Renal cortical epithelial cell (primary cell): ENCODE measurements around the gene UBR1. TPM values are rescaled to one million over a fixed set of nuclear protein-coding genes. Genes with fewer than 3 reads are reported as not detected.
"Not testable (repeated sequence)": the region's sequence is repeated elsewhere in the genome, so short reads cannot be mapped to it uniquely, and the experiment has no call there.

Experiments used
- DNase-seq: peaks from one replicate; pipeline ENCODE4 v3.0.0-alpha.2; 2011; ENCODE audit warnings: low read depth
- total RNA-seq: library from RNA; depleted of rRNA; stranded (reverse); fragments of >200 nt; gene quantifications from 2 replicates; pipeline ENCODE4 v1.2.3, GENCODE V29; 2014

UBR1 gene
- total RNA-seq: 32.2 and 42.7 TPM in 2 replicates

DNA sequence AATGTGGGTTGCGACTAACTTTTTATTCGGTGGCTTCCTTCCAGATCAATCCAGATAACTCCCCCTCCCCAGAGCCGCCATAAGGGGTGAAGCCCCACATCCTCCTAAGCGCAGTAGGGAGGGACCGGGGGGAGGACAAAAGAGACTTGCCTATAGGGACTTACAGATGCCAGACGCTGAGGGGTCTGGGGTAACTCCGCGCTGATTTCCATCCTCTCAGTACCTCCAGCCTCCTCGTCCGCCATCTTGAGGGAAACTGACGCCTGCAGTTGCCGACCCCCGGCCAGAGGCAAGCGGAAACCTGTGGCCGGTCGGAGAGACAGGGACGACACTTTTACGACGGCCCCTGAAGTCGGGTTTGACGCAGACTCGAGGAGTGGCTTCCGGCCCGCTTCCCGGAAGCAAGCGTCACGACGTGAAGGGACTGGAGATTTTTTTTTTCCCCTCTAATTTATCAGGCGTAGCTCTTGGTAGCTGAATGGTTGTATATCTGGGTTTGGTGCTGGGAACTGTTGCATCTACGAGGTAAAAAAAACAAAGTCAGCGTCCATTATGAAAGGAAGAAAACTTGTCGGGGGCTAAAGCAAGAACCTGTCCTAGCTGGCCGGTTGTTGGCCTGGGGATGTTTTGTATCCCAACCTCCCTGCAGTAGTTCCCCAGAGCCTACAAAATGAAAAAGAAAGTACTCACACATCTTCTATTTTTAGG lies at the start of gene UBR1:
Gene UBR1 (minus strand): TSS at position 261 of the 708 bp plus-strand sequence. CDS start 16 bp downstream, at position 245.
- DNase-seq: peak; percentile 83

DNA sequence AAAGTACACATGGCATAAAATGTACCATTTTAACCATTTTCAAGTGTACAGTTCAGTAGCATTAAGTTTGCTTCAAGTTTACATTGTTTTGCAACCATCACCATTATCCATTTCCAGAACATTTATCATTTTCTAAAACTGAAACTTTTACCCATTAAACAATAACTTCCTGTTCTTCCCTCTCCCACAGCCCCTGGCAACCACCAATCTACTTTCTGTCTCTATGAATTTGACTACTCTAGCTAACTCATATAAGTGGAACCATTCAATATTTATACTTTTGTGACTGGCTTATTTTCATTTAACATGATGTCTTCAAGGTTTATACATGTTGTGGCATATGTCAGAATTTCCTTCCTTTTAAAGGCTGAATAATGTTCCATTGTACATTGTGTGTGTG lies 47.4 kb upstream of the UBR1 start:
- DNase-seq: no peak

DNA sequence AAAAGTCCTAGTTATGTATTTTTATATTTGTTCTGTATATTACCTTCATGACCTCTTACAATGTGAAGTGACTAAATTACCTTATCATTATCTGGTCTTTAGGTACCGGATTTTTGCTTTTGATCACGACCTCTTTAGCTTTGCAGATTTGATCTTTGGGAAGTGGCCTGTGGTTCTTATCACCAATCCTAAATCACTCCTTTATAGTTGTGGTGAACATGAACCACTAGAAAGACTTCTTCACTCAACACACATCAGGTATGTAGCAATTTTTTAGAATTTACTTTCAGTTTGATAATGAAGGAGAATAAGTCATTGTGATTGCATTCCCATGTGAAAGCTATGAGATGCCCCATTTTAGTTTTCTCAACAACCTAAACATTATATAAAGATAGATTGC lies 45.9 kb upstream of the UBR1 start:
- DNase-seq: no peak

DNA sequence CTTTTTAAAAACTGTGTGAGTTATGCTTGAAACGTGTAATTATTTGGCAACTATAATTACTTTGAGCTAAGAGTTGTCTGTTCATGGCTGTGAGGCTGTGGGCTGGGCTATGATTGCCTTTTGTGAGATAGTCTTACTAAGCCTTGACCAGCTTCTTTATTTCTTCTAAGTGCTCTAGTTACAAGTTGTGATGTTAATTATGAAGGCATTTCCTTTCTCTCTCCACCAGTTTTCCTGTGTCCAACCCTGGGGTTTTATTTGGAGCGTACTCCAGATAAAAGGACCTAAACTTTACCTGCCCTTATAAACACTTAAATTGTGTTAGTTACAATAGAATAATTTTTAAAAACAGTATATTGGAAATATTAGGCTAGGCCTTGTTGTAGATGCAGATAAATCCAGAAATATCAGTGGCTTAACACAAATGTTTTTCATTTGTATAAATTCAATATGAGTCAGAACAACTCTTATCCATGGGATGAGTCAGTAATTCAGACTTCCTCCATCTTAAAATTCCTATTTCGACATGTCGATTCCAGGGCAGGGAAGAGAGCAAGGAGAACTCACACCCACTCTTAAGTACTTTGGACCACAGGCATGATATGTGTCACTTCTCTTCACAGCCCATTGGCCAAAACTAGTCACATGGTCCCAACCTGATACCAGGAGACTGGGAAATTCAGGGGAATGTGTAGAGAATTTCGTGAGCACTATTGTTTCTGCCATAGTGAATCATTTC lies 44.5 kb upstream of the UBR1 start:
- peak; percentile 92 for DNase-seq

DNA sequence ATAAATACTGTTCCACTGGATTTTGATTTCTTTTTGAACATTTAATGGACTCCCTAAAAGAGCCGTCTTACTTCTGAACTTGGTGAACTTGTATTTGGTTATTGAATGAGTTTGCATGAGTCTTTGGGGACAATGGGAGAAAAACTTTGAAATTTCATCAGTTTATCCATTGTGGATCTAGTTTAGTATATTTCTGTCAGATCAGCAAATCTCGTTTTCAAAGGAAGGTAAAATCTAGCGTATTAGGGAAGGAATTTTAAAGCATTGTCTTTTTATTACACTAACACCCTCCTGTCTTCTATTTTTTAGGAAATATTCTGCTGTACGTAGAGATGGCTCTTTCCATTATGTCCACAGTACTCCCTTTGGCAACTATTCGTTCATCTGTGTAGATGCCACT lies 40.3 kb upstream of the UBR1 start:
- no peak for DNase-seq

DNA sequence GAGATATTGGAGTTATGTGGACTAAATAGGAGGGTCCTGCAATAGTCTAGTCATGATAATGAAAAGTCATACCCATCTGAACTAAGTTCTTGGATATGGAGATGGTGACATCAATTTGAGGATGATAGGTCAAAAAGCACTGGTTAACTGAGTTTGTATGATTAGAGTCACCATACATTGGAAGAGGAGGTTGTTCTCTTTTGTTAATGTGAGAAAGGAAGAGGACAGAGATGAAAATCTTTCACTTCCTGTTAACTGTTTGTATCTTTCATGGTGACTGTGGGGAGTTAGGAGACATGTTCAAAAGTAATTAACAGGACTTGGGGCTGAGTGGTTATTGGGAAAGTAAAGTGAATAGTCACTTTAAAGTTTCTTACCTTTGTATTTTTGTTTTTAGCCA lies 38.7 kb upstream of the UBR1 start:
- DNase-seq: no peak

DNA sequence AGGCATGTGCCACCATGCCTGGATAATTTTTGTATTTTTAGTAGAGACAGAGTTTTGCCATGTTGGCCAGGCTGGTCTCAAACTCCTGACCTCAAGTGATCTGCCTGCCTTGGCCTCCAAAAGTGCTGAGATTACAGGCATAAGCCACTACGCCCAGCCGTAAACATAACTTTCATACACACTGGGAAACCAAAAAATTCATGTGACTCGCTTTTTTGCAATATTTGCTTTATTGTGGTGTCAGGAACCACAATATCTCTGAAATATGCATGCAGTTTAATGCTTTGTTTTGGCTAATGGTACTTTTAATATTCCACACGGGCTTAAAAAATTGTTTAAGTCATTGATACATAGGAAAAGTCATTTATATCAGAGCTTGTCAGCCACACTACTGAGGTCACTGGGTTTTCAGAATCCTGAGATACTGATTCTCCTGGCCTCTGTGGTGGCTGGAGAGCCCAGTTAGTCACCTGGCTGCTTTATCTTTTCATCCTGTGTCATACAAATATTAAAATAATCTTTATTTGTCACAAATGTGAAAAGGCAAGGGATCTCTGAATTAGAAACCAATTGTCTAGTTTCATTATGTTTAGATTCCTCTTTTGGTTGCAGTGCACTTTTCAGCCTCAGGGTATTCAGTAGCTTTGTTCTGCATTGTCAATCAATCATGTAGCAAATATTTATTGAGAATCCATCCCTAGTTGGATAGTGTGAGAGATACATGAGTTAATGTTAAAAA lies 37.5 kb upstream of the UBR1 start:
- DNase-seq: no peak

DNA sequence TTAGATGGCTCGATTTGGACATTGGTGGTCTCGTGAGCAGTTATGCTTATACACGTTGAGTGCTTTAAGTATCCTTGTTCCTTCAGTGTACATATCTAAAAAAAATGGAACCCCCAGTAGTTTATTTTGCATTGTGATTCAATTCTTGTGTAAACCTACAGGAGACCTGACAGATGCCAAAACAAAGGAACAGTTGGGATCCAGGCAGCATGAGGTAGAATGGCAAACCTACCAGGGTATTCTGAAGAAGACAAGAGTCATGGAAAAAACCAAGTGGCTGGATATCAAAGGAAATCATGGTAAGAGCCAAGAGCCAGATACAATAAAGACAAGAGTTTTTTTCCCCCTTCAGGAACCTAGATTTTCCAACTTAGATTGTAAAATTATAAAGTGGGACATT lies 29.5 kb upstream of the UBR1 start:
- no peak for DNase-seq

DNA sequence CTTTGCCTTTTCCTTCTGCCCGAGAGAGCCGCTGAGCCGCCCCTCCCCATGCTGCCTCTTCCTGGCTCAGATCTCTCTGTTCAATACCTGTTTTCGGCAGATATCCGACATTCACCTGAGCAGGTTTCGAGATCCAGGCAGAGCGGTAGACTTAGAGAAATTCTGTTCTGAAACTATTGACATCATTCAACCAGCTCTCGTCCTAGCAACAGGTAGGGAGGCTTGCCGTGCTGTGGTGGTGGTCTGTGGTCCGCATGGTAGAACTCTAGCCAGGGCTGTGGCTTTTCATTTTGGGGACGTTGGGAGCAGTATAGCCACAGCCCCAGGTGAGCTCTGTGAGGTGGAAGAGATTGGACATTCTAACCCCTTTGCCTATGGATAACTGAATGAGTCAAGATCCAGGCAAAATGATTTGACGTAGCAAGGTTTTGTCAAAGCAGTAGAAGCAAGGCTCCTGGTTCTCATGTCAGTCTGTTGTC lies 28.4 kb upstream of the UBR1 start:
- DNase-seq: no peak

DNA sequence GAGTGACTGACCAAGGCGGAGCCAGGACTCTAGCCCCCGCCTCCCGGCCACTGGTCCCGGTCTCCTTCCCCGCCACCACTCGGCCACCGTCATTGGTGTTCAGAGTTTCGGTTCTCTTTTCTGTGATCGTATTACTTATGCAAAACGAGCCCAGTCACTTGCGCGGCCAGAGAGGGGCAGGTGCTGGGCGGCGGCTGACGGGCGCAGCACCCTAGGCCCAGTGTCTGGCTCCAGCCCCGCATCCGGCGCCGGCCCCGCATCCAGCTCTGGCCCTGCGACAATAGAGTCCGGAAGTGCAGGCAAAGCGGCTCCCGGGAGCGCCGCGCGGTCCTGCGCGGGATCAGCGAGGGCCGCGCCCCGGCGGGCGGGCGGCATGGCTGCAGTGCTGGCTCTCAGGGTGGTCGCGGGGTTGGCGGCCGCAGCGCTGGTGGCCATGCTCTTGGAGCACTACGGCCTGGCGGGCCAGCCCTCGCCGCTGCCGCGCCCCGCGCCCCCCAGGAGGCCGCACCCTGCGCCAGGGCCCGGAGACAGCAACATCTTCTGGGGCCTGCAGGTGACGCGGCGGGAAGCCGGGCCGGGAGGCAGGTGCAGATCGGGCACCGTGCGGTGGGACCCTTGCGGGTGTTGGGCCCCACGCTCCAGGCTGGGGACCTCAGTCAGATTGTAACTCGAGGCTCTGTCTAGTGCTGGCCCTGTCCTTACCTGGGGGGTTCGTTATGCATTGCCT lies 27.8 kb upstream of the UBR1 start, which contains the start of gene TMEM62:
Gene TMEM62 (plus strand): TSS at position 157 of the 727 bp plus-strand sequence. CDS start 217 bp downstream, at position 374.
- peak; percentile 54 for DNase-seq

DNA sequence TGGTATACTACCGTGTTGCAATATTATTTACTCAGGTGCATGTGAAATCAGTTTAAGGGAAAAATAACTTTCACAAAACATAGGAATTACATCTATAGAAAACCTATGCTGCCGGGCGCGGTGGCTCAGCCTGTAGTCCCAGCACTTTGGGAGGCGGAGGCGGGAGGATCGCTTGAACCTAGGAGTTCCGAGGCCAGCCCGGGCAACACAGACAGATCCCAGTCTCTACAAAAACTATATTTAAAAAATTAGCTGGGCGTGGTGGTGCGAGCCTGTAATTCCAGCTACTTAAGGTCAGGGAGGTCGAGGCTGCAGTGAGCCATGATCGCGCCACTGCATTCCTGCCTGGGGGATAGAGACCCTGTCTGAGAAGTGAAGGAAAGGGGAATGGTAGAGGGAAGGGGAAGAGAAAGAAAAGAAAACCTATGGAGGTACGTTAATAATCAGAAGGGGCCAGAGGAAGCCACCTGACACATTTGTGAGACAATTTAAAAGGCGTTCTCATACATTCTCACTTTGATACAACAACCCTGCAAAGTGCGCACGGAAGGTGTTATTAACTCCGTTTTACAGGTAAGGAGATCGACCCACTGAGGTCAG lies 27.1 kb upstream of the UBR1 start:
- no peak for DNase-seq

DNA sequence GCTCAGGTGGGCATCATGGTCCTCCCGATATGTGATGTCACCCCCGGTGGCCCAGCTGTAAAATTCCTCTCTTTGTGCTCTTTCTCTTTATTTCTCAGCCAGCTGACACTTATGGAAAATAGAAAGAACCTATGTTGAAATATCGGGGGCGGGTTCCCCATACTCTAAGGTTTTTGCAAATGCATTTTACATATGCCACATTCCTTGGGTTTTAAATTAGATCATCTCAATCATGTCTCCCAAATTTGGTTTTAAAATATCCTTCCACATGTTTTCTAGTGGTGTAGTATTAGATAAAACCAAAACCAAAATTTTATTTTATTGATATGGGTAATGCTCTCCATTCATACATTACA lies 23.1 kb upstream of the UBR1 start:
- DNase-seq: no peak

DNA sequence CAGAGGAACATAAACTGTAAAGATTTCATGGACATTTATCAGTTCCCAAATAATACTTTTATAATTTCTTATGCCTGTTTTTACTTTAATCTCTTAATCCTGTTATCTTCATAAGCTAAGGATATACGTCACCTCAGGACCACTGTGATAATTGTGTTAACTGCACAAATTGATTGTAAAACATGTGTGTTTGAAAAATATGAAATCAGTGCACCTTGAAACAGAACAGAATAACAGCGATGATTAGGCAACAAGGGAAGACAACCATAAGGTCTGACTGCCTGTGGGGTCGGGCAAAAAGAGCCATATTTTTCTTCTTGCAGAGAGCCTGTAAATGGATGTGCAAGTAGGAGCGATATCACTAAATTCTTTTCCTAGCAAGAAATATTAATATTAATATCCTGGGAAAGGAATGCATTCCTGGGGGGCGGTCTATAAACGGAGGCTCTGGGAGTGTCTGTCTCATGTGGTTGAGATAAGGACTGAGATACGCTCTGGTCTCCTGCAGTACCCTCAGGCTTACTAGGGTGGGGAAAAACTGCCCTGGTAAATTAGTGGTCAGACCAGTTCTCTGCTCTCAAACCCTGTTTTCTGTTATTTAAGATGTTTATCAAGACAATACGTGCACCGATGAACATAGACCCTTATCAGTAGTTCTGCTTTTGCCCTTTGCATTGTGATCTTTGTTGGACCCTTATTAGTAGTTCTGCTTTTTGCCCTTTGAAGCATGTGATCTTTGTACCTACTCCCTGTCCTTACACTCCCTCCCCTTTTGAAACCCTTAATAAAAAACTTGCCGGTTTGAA lies 22.5 kb upstream of the UBR1 start:
- not testable (repeated sequence) for DNase-seq

DNA sequence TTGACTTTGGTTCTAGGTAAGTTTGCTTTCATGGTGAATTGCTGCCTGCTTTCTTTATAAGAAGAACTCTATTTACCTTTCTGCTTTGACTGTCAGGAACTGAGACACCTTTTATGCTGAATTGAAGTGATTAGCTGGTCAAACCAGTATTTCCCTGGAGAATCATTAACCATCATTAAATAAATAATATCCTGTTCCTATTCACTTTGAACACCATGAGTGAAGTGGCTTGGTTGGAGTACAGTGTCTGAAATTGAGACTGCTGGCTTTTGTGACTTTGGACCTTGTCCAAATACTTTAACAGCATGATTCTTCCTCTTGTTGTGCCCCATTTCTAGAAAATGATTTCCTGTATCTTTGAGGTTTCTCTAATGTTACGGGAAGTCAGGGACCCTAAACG lies 21.9 kb upstream of the UBR1 start:
- peak; percentile 67 for DNase-seq

DNA sequence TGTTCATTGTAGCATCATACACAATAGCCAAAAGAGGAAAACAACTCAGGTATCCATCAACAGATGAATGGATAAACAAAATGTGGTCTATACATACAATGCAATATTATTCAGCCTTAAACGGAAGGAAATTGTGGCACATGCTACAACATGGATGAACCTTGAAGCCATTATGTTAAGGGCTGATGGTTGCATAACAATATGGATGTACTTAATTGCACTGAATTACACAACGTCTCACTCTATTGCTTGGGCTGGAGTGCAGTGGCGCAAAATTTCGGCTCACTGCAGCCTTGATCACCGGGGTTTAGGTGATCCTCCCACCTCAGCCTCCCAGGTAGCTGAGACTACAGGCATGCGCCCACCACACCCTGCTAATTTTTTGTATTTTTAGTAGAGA lies 20.5 kb upstream of the UBR1 start:
- no peak for DNase-seq

DNA sequence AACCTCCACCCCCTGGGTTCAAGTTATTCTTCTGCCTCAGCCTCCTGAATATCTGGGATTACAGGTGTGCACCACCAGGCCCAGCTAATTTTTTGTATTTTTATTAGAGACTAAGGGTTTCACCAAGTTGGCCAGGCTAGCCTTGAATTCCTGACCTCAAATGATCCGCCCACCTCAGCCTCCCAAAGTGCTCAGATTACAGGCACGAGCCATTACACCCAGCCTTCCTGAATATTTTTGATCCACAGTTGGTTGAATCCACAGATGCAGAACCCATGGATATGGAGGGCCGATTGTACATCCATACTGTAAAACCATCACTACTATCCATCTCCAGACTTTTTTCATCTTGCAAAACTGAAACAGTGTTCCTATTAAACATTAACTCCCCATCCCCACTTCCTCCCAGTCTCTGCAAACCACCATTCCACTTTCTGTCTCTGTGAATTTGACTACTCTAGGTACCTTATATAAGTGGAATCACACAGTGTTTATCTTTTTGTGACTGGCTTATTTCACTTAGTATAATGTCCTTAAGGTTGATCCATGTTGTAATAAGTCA lies 19.3 kb upstream of the UBR1 start:
- peak; percentile 52 for DNase-seq

DNA sequence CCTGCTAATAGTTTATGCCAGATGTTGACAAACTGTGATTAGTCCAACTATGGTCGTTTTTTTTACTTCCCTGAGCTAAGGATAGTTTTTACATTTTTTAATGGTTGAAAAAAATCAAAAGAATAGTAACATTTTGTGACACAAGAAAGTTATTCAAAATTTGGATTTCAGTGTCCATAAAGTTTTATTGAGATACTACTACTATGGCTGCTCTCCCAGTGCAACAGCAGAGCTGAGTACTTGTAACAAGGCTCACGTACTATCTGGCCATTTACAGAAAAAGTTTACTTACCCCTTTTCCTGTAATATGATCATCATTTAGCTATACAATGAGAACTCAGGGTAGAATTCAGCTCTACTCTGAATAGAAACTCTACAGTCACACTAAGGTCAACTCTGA lies 16.0 kb upstream of the UBR1 start:
- no peak for DNase-seq

DNA sequence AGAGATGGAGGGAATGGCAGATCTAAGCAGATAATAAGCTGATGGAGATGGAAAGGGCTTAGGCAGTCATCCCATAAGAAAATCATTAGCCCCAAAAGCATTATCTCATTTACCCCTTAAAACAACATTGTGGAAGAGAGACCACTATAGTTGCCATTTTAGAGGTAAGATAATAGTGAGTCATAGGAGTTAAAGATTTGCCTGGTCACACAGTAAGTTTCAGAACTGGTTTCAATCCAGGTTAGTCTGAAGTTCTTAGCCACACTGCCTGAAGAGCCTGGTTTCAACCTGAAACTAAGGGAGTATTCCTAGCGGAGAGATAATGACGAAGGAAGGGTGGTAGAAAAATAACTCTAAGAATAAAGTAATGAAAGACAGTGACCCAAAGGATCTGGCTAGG lies 13.0 kb upstream of the UBR1 start:
- DNase-seq: peak; percentile 65

DNA sequence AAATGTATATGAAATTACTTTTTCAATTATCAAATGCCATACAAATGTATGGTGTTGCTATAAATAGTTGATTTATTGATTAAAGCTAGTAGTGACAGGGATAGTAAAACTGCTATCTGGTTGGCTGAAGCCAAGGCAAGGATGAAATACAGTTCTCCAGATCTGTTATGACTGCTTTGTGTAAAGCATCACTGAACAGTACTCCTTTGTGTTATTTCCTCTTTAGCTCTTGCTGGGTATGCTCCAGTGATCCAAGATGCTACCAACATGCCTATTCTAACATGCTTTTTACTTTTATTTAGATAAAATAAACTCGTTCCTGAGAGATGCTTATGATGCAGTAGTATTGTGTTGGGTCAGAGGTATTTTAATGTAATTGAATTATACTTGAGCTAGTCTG lies 12.4 kb upstream of the UBR1 start:
- DNase-seq: peak; percentile 39

DNA sequence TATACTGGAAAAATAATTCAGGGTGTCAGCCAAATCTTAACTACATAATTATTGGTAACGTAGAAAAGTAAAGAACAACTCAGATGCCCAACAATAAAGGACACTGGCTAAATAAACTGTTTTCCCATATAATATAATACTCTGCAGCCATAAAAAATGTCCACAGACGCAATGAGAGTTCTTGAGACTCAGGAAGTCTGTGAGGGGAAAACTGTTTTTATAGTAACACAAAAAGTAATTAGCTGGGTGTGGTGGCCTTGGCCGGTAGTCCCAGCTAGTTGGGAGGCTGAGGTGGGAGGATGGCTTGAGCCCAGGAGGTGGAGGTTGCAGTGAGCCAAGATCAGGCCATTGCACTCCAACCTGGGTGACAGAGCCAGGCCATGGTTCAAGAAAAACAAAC lies 5.5 kb upstream of the UBR1 start:
- DNase-seq: no peak
